ENCODE measurements around the gene SERPINA12. TPM values are rescaled to one million over a fixed set of nuclear protein-coding genes. Genes with fewer than 3 reads are reported as not detected.

SERPINA12 gene
- total RNA-seq, 4 donors from 2014 or later, result not detected

- no peak for DNase-seq
- no peaks in the 10 kb centered on the region for H3K4me1 ChIP-seq
- peaks cover 0 to 7% (median 2%) of the 10 kb centered on the region in 4 donors for H3K9me3 ChIP-seq
- TF ChIP-seq POLR2A (IDR thresholded peaks at IDR 0.05), result no peak
- TF ChIP-seq, protein P1, sequence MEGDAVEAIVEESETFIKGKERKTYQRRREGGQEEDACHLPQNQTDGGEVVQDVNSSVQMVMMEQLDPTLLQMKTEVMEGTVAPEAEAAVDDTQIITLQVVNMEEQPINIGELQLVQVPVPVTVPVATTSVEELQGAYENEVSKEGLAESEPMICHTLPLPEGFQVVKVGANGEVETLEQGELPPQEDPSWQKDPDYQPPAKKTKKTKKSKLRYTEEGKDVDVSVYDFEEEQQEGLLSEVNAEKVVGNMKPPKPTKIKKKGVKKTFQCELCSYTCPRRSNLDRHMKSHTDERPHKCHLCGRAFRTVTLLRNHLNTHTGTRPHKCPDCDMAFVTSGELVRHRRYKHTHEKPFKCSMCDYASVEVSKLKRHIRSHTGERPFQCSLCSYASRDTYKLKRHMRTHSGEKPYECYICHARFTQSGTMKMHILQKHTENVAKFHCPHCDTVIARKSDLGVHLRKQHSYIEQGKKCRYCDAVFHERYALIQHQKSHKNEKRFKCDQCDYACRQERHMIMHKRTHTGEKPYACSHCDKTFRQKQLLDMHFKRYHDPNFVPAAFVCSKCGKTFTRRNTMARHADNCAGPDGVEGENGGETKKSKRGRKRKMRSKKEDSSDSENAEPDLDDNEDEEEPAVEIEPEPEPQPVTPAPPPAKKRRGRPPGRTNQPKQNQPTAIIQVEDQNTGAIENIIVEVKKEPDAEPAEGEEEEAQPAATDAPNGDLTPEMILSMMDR (IDR thresholded peaks at IDR 0.05), result no peak
- H3K27me3 ChIP-seq, result no peaks in the 10 kb centered on the region
- H3K4me3 ChIP-seq, result no peak overlapping the region
- no peaks in the 10 kb centered on the region for H3K36me3 ChIP-seq
- no peak overlapping the region for H3K27ac ChIP-seq
Observed at GRCh38 chr14:94462219-94462551, 47.1 kb downstream of the SERPINA12 start.

GRCh38 chr14:94461526-94462218 lies 47.6 kb downstream of the SERPINA12 start:
- peaks cover 0 to 7% (median 2%) of the 10 kb centered on the region in 4 donors for H3K9me3 ChIP-seq
- no peaks in the 10 kb centered on the region for H3K36me3 ChIP-seq
- H3K4me1 ChIP-seq, result no peaks in the 10 kb centered on the region
- no peak overlapping the region for H3K4me3 ChIP-seq
- DNase-seq, result no peak
- no peaks in the 10 kb centered on the region for H3K27me3 ChIP-seq
- TF ChIP-seq POLR2A (IDR thresholded peaks at IDR 0.05), result no peak
- TF ChIP-seq, protein P1 (IDR thresholded peaks at IDR 0.05), result no peak
- H3K27ac ChIP-seq, result no peak overlapping the region

DNA sequence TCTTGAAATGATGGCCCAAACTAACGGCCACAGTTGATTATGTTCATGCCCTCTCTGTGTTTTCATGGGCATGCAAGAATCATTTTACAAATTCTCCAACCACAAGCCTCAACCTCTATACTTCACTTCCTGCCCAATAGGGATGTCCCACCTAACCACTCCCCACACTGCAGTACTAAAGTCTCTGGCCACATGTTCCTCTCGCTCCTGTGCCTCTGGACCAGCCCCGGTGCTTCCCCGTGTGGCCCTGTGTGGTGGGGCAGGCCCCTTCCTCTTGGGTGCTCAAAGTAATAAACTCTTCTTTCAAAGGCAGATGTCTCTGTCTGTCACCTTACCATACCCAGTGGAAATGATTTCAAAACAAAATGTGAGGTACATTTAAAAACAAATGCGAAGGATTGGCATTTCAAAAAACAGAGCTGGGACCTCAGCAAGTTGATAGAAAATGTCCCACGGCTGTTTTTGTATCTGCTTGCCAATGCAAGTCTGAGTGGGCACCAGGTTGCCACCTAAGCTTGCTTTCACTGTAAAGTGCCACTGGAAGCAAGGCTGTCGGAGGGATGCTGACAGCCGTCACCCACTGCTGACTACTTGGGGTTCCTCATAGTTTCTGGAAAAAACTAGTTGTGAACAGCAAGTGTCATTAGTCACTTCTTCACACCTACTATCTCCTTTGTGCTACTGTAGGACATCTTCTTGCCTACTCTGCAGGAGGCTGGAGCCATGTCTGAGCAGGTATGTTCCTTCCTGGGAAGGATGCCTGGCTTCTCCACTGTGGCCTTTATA lies 48.4 kb downstream of the SERPINA12 start:
- Histone ChIP-seq H3K36me3 (no peaks in the 10 kb centered on the region), H3K9me3 (peaks cover 0 to 7% (median 2%) of the 10 kb centered on the region in 4 donors), H3K27ac (no peak overlapping the region), H3K4me1 (no peaks in the 10 kb centered on the region), H3K4me3 (no peak overlapping the region), H3K27me3 (no peaks in the 10 kb centered on the region)
- TF ChIP-seq POLR2A (IDR thresholded peaks at IDR 0.05), result no peak
- TF ChIP-seq, protein P1 (IDR thresholded peaks at IDR 0.05), result no peak
- DNase-seq, result no peak

GRCh38 chr14:94458558-94459205 lies 50.6 kb downstream of the SERPINA12 start:
- no peak overlapping the region for H3K4me3 ChIP-seq
- H3K36me3 ChIP-seq, result no peaks in the 10 kb centered on the region
- TF ChIP-seq POLR2A (IDR thresholded peaks at IDR 0.05), result no peak
- TF ChIP-seq, protein P1 (IDR thresholded peaks at IDR 0.05), result no peak
- H3K4me1 ChIP-seq, result no peaks in the 10 kb centered on the region
- no peaks in the 10 kb centered on the region for H3K27me3 ChIP-seq
- H3K9me3 ChIP-seq, result no peaks in the 10 kb centered on the region
- no peak for DNase-seq
- no peak overlapping the region for H3K27ac ChIP-seq

DNA sequence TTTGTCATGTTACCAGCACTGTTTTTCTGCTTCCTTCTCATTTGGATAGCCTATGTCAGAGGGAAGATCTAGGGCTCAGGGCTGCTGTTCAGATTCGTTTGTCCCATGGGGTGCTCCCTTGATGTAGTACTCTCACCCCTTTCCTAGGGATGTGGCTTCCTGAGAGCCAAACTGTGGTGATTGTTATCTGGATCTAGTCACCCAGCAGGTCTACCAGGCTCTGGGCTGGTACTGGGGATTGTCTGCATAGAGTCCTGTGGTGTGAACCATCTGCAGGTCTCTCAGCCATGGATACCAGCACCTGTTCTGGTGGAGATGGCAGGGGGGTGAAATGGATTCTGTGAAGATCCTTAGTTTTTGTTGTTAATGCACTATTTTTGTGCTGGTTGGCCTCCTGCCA lies 51.2 kb downstream of the SERPINA12 start:
- Histone ChIP-seq H3K27ac (no peak overlapping the region), H3K27me3 (no peaks in the 10 kb centered on the region), H3K4me3 (no peak overlapping the region), H3K4me1 (no peaks in the 10 kb centered on the region), H3K9me3 (no peaks in the 10 kb centered on the region), H3K36me3 (no peaks in the 10 kb centered on the region)
- no peak for TF ChIP-seq POLR2A (IDR thresholded peaks at IDR 0.05)
- TF ChIP-seq, protein P1 (IDR thresholded peaks at IDR 0.05), result no peak
- no peak for DNase-seq
